ENCODE measurements around the gene PTK7. TPM values are rescaled to one million over a fixed set of nuclear protein-coding genes. Genes with fewer than 3 reads are reported as not detected.
"Not testable (repeated sequence)": the region's sequence is repeated elsewhere in the genome, so short reads cannot be mapped to it uniquely, and the experiment has no call there.

Gene PTK7
- total and polyA plus RNA-seq, 4 experiments from 2014 or later = 0.08 to 0.42 (median 0.26) TPM; not detected in 1

DNA sequence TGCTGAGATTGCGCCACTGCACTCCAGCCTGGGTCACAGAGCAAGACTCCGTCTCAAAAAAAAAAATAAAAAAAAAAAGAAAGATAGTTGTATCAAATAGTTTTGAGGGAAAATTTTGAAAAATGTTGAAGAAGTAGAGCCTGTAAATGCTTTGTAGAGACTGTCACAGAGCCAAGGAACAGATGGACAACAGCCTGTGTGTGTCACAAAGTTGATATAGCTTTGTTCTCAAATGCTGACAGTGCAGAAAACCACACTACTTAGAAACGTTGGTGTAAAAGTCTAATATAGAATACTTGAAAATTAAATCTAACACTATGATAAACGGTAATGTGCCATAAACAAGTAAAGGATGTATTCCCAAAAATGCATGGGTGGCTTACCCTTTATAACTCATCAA, 25.4 kb downstream of the PTK7 start:
- no peaks in the 10 kb centered on the region for H3K9me3 ChIP-seq (ENCODE audit: control insufficient read depth in 1 of 2, low read length in 2 of 2)
- H3K9me3 Mint-ChIP-seq = no peaks in the 10 kb centered on the region
- no peaks in the 10 kb centered on the region for H3K4me1 ChIP-seq (ENCODE audit: insufficient read depth, low read length)
- no peak overlapping the region for H3K4me3 ChIP-seq (ENCODE audit: low read length in 2 of 2)
- ChIA-PET POLR2A (ENCODE audit: partially characterized antibody) (no interaction called here), CTCF (ENCODE audit: partially characterized antibody) (no interaction called here)
- intact Hi-C loops (cut with micrococcal nuclease) = no loop called here
- H3K27me3 ChIP-seq (ENCODE audit: insufficient read depth, low read length) = no peaks in the 10 kb centered on the region
- H3K27ac Mint-ChIP-seq = no peak overlapping the region
- no peaks in the 10 kb centered on the region for H3K36me3 ChIP-seq (ENCODE audit: insufficient read depth, low read length)
- H3K27ac ChIP-seq (ENCODE audit: low read depth, low read length) = no peak overlapping the region
- no peaks in the 10 kb centered on the region for H3K36me3 Mint-ChIP-seq
- H3K27me3 Mint-ChIP-seq = no peaks in the 10 kb centered on the region
- no peak overlapping the region for H3K4me3 Mint-ChIP-seq
- no peak for DNase-seq
- peaks cover 0 to 5% (median 3%) of the 10 kb centered on the region in 4 donors for H3K4me1 Mint-ChIP-seq

DNA sequence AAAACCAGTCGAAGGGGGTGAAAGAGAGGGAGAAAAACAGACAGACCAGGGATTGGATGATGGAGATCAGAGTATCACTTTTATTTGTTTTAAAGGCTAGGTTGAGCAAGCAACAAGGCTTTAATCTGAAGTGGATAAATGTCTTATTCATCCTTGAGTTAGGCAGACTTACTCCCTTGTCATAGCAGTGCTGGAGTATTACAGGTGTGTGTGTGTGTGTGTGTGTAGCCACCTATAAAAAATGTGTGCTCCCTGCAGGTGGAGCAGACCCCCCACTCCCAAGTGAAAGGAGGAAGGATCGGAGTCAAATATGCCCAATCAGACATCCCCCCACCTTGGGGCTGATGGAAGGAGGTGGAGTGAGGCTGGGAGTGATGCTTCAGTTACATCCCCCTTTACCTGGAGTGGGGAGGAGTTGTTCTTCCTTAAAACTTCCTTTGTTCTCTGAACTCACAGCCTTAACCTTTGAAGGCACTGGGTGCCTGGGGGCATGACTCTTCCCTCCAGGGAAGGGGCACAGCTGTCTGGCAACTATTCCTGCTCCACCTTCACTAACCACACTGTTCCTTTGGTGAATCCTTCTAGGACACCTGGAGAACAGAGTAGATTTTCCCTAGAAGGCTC, 27.3 kb downstream of the PTK7 start:
- CTCF ChIA-PET (ENCODE audit: partially characterized antibody) = no interaction called here

DNA sequence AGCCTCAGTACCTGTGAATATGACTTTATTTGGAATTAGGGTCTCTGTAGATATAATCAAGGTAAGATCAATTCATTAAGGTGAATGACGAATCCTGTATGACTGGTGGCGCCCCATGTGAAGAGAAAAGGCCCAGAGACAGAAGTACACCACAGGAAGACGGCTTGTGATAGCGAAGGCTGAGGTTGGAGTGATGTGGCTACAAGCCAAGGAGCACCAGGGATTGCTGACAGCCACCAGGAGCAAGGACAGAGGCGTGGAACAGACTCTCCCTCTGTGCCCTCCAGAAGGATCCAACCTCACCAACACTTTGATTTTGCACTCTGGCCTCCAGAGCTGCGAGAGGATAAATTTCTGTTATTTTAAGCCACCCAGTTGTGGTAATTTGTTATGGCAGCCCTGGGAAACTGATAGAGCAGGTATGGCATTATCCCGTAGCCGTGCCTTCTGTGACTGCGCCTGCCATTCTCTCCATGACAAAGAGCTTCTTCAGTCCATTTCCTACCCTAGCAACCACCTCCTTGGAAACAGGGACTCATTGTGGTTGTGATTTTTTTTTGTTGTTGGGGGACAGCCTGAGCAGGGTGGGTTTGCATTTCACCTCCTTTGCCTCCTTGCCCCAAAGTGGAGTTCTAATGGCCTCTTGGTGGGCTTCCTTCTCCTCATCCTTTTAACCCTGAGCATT, 29.6 kb downstream of the PTK7 start:
- intact Hi-C loops (cut with micrococcal nuclease) = no loop called here
- H3K9me3 ChIP-seq (ENCODE audit: control insufficient read depth in 1 of 2, low read length in 2 of 2) = no peaks in the 10 kb centered on the region
- H3K4me1 Mint-ChIP-seq = peaks cover 0 to 5% (median 3%) of the 10 kb centered on the region in 4 donors
- no peaks in the 10 kb centered on the region for H3K27me3 ChIP-seq (ENCODE audit: insufficient read depth, low read length)
- no peaks in the 10 kb centered on the region for H3K36me3 Mint-ChIP-seq
- H3K36me3 ChIP-seq (ENCODE audit: insufficient read depth, low read length) = no peaks in the 10 kb centered on the region
- no peak for DNase-seq
- H3K4me3 Mint-ChIP-seq = no peak overlapping the region
- CTCF ChIA-PET (ENCODE audit: partially characterized antibody) = no interaction called here
- POLR2A ChIA-PET (ENCODE audit: partially characterized antibody) = interaction anchor here (0.6 kb wide), 1 partner anchor 102 kb away, joined by 3 read pairs; no protein-coding TSS in a partner anchor
- H3K27ac Mint-ChIP-seq = no peak overlapping the region
- no peak overlapping the region for H3K4me3 ChIP-seq (ENCODE audit: low read length in 2 of 2)
- no peaks in the 10 kb centered on the region for H3K4me1 ChIP-seq (ENCODE audit: insufficient read depth, low read length)
- no peaks in the 10 kb centered on the region for H3K27me3 Mint-ChIP-seq
- H3K9me3 Mint-ChIP-seq = no peaks in the 10 kb centered on the region
- no peak overlapping the region for H3K27ac ChIP-seq (ENCODE audit: low read depth, low read length)

More for the DNA sequence above, 27.3 kb downstream of the PTK7 start:
- intact Hi-C loops (cut with micrococcal nuclease) = no loop called here
- DNase-seq = no peak
- Histone ChIP-seq H3K36me3 (ENCODE audit: insufficient read depth, low read length) (no peaks in the 10 kb centered on the region), H3K27ac (ENCODE audit: low read depth, low read length) (no peak overlapping the region), H3K9me3 (ENCODE audit: control insufficient read depth in 1 of 2, low read length in 2 of 2) (no peaks in the 10 kb centered on the region), H3K4me3 (ENCODE audit: low read length in 2 of 2) (no peak overlapping the region), H3K27me3 (ENCODE audit: insufficient read depth, low read length) (no peaks in the 10 kb centered on the region), H3K4me1 (ENCODE audit: insufficient read depth, low read length) (no peaks in the 10 kb centered on the region)
- H3K36me3 Mint-ChIP-seq = no peaks in the 10 kb centered on the region
- H3K4me3 Mint-ChIP-seq = no peak overlapping the region
- no peaks in the 10 kb centered on the region for H3K27me3 Mint-ChIP-seq
- peak overlapping the region in 1 of 7 donors; percentile 46 for H3K27ac Mint-ChIP-seq
- peaks cover 0 to 5% (median 3%) of the 10 kb centered on the region in 4 donors for H3K4me1 Mint-ChIP-seq
- POLR2A ChIA-PET (ENCODE audit: partially characterized antibody) = no interaction called here
- no peaks in the 10 kb centered on the region for H3K9me3 Mint-ChIP-seq

DNA sequence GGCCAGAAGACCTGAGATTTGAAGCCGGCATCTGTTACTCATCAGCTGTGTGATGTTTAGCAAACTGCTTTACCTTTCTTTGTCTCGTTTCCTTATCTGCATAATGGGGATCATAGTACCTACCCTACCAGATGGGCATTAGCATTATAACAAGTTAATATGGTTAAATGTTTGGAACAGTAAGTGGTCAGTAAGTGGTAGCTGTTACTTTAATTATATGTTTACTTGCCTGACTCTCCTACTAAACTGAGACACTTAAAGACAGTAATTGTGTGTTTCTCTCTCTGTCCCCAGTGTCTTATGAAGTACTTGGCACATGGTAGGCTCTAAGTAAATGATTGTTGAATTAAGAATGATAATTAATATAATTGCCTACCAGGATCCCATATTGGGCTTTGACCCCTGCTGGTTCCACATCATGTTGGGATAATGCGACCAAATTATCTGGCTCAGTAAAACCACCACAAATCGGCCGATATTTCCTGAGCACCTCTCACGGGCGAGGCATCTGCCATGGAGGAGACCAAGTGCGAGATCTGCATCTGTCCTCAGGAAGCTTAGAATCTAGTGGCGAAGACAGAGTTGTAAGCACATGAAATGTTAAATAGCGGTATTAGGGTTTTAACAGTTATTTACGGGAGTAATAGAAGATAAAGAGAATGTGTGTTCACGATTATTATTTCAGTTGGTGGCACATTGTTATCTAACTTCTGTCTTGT, 31.4 kb downstream of the PTK7 start:
- H3K27me3 Mint-ChIP-seq = no peaks in the 10 kb centered on the region
- peak overlapping the region in 1 of 7 donors; percentile 62 for H3K27ac Mint-ChIP-seq
- no peak for DNase-seq
- Histone ChIP-seq H3K27me3 (ENCODE audit: insufficient read depth, low read length) (no peaks in the 10 kb centered on the region), H3K4me3 (ENCODE audit: low read length in 2 of 2) (no peak overlapping the region), H3K36me3 (ENCODE audit: insufficient read depth, low read length) (no peaks in the 10 kb centered on the region), H3K4me1 (ENCODE audit: insufficient read depth, low read length) (no peaks in the 10 kb centered on the region), H3K9me3 (ENCODE audit: control insufficient read depth in 1 of 2, low read length in 2 of 2) (no peaks in the 10 kb centered on the region), H3K27ac (ENCODE audit: low read depth, low read length) (no peak overlapping the region)
- no peaks in the 10 kb centered on the region for H3K9me3 Mint-ChIP-seq
- intact Hi-C loops (cut with micrococcal nuclease) = no loop called here
- peaks cover 0 to 5% (median 3%) of the 10 kb centered on the region in 4 donors for H3K4me1 Mint-ChIP-seq
- ChIA-PET POLR2A (ENCODE audit: partially characterized antibody) (no interaction called here), CTCF (ENCODE audit: partially characterized antibody) (interaction anchor here (2.6 kb wide), 1 partner anchor 36 kb away, joined by 8 read pairs; no protein-coding TSS in a partner anchor)
- H3K36me3 Mint-ChIP-seq = no peaks in the 10 kb centered on the region
- no peak overlapping the region for H3K4me3 Mint-ChIP-seq

DNA sequence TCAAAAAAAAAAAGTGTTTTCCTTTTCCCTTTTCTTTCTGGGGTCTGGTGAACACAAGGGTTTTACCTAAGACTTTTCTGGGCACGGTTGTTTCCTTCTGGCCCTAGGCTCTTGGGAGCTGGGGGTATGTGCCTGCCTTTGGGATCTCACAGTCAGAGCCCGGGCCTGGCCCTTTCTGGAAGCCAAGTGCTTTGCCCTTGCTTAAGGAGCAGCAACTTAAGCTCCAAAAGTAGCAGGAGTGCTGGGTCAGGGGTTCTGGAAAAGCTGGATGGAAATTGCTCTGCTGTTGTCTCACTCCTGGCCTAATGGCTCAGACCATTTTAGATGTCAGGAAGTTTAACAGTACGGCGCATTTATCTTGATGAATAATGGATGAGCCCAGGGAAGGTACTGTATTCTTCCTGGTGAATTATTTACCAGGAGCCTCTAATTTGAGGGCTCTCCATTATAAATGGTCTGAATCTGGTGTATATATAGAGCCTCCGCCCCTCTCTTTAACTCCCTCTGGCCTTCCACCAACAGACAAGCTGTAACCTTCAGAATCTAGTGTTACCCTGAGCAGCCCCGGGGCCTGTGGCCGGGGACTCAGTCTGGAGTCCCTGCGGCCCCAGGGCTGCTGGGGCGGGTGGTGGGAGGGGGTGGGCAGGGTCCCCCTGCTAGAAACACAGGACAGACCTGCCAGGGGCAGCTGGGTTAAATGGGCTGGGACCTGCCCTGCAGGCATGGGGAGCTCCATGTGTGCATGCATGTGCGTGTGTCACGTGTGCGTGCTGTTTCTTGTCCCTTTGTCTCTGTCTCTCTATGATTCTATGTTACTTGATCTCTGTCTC, 37.5 kb downstream of the PTK7 start:
- Histone ChIP-seq H3K4me1 (ENCODE audit: insufficient read depth, low read length) (no peaks in the 10 kb centered on the region), H3K36me3 (ENCODE audit: insufficient read depth, low read length) (no peaks in the 10 kb centered on the region), H3K27me3 (ENCODE audit: insufficient read depth, low read length) (no peaks in the 10 kb centered on the region), H3K27ac (ENCODE audit: low read depth, low read length) (no peak overlapping the region), H3K4me3 (ENCODE audit: low read length in 2 of 2) (no peak overlapping the region), H3K9me3 (ENCODE audit: control insufficient read depth in 1 of 2, low read length in 2 of 2) (no peaks in the 10 kb centered on the region)
- Mint-ChIP-seq H3K36me3 (no peaks in the 10 kb centered on the region), H3K27ac (no peak overlapping the region), H3K9me3 (no peaks in the 10 kb centered on the region), H3K4me1 (peaks cover 0 to 3% (median 0%) of the 10 kb centered on the region in 4 donors), H3K27me3 (no peaks in the 10 kb centered on the region), H3K4me3 (no peak overlapping the region)
- POLR2A ChIA-PET (ENCODE audit: partially characterized antibody) = no interaction called here
- CTCF ChIA-PET (ENCODE audit: partially characterized antibody) = no interaction called here
- intact Hi-C loops (cut with micrococcal nuclease) = no loop called here
- DNase-seq = no peak

DNA sequence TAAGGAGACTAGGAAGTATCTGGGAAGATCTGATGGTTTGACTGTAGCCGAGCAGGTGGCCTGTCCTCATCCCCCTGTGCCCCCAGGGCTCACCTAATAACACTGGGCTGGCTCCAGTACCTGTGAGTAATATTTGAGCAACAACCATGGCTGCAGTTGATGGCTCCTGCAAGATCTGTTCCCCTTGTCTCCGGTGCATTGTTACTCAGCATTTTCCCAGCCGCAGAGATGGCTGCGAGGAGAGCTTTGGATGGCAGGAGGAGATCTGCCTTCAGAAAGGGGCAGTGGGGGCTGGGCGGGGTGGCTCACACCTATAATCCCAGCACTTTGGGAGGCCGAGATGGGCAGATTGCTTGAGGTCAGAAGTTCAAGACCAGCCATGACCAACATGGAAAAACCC, 39.3 kb downstream of the PTK7 start:
- Histone ChIP-seq H3K27me3 (ENCODE audit: insufficient read depth, low read length) (no peaks in the 10 kb centered on the region), H3K36me3 (ENCODE audit: insufficient read depth, low read length) (no peaks in the 10 kb centered on the region), H3K4me3 (ENCODE audit: low read length in 2 of 2) (no peak overlapping the region), H3K27ac (ENCODE audit: low read depth, low read length) (no peak overlapping the region), H3K9me3 (ENCODE audit: control insufficient read depth in 1 of 2, low read length in 2 of 2) (no peaks in the 10 kb centered on the region), H3K4me1 (ENCODE audit: insufficient read depth, low read length) (no peaks in the 10 kb centered on the region)
- H3K4me3 Mint-ChIP-seq = no peak overlapping the region
- no peaks in the 10 kb centered on the region for H3K9me3 Mint-ChIP-seq
- ChIA-PET POLR2A (ENCODE audit: partially characterized antibody) (no interaction called here), CTCF (ENCODE audit: partially characterized antibody) (no interaction called here)
- no peaks in the 10 kb centered on the region for H3K27me3 Mint-ChIP-seq
- intact Hi-C loops (cut with micrococcal nuclease) = no loop called here
- no peak overlapping the region for H3K27ac Mint-ChIP-seq
- H3K36me3 Mint-ChIP-seq = no peaks in the 10 kb centered on the region
- no peak for DNase-seq
- peaks cover 0 to 3% (median 0%) of the 10 kb centered on the region in 4 donors for H3K4me1 Mint-ChIP-seq

DNA sequence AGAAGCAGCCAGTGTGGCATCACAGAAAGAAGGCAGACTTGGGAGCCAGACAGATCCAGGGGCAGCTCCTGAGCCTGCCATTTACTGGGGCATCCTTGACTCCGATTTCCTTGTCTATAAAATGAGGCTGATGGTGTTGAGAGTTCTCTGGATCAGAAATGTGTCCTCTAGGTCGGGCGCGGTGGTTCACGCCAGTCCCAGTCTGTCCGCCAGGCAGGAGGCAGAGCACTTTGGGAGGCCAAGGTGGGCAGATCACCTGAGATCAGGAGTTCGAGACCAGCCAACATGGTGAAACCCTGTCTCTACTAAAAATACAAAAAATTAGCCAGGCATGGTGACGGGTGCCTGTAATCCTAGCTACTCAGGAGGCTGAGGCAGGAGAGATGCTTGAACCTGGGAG, 41.4 kb downstream of the PTK7 start:
- POLR2A ChIA-PET (ENCODE audit: partially characterized antibody); H3K4me3 ChIP-seq (ENCODE audit: low read length in 2 of 2); H3K27ac ChIP-seq (ENCODE audit: low read depth, low read length); DNase-seq; H3K36me3 Mint-ChIP-seq; H3K4me3 Mint-ChIP-seq; H3K9me3 Mint-ChIP-seq; H3K9me3 ChIP-seq (ENCODE audit: control insufficient read depth in 1 of 2, low read length in 2 of 2); H3K27me3 ChIP-seq (ENCODE audit: insufficient read depth, low read length); H3K4me1 ChIP-seq (ENCODE audit: insufficient read depth, low read length); intact Hi-C loops (cut with micrococcal nuclease); CTCF ChIA-PET (ENCODE audit: partially characterized antibody); H3K4me1 Mint-ChIP-seq; H3K27me3 Mint-ChIP-seq; H3K36me3 ChIP-seq (ENCODE audit: insufficient read depth, low read length): not testable (repeated sequence)
- peak overlapping the region in 1 of 7 donors; percentile 42 for H3K27ac Mint-ChIP-seq
